ENCODE measurements around the gene RAB3D. TPM values are rescaled to one million over a fixed set of nuclear protein-coding genes. Genes with fewer than 3 reads are reported as not detected.
A peak's percentile ranks its signal among the peaks of the same experiment; 100 is the strongest.

RAB3D gene
- total RNA-seq, 1 experiment from 2014 or later: 29.4 TPM

DNA sequence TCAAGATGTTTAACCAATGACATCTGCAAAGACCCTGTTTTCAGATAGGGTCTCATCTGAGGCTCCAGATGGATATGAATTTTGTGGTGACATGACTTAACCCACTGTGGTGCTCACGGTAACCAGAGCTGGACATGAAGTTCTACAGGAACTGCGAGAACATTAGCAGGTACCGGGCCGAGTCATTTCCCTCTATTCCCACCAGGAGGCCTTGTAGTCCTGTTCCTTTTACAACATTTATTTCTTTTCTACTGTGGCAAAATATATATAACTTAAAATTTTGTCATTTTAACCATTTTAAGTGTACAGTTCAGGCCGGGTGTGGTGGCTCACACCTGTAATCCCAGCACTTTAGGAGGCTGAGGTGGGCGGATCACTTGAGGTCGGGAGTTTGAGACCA is 51.1 kb downstream of the RAB3D start:
- Histone ChIP-seq H3K4me2 (ENCODE audit: insufficient read depth, insufficient read length, low read length) (no peak overlapping the region), H4K5ac (ENCODE audit: insufficient read length, low read depth, low read length) (no peak overlapping the region), H3K27ac (ENCODE audit: insufficient read length, low read depth, low read length) (no peak overlapping the region), H2BK12ac (ENCODE audit: insufficient read length, low read depth, low read length) (no peak overlapping the region), H3K9ac (ENCODE audit: extremely low read depth, insufficient read length, low read length) (no peak overlapping the region), H3K79me2 (ENCODE audit: insufficient read depth, low read length) (no peaks in the 10 kb centered on the region), H2BK5ac (ENCODE audit: insufficient read length, low read length) (no peak overlapping the region), H3K23me2 (ENCODE audit: insufficient read length, low read depth, low read length, poor library complexity, severe bottlenecking) (no peaks in the 10 kb centered on the region), H3K14ac (ENCODE audit: insufficient read depth, low read length) (no peak overlapping the region), H3K18ac (ENCODE audit: insufficient read length, low read depth, low read length) (no peak overlapping the region), H3K79me1 (ENCODE audit: insufficient read depth, low read depth, low read length, poor library complexity, severe bottlenecking) (no peaks in the 10 kb centered on the region), H4K91ac (ENCODE audit: insufficient read length, low read depth, low read length) (no peak overlapping the region), H4K20me1 (ENCODE audit: control insufficient read depth, insufficient read depth, insufficient read length) (no peaks in the 10 kb centered on the region), H2BK15ac (ENCODE audit: low read depth, low read length) (no peak overlapping the region), H2BK20ac (ENCODE audit: low read depth, low read length, poor library complexity, severe bottlenecking) (no peak overlapping the region), H3K56ac (ENCODE audit: insufficient read length, low read depth, low read length) (no peak overlapping the region), H3K27me3 (ENCODE audit: insufficient read depth, low read length) (no peaks in the 10 kb centered on the region), H3K9me3 (ENCODE audit: control insufficient read depth, low read depth, low read length) (no peaks in the 10 kb centered on the region), H4K8ac (replicated peaks; ENCODE audit: insufficient read length, low read depth, low read length) (no peak overlapping the region), H2AK5ac (ENCODE audit: insufficient read length, low read length) (no peak overlapping the region), H3T11ph (ENCODE audit: low read length) (no peak overlapping the region), H3K4me1 (ENCODE audit: insufficient read depth, low read length) (no peaks in the 10 kb centered on the region), H2AFZ (ENCODE audit: low read length) (no peak overlapping the region), H3K4ac (ENCODE audit: low read depth, low read length) (no peak overlapping the region), H2BK120ac (ENCODE audit: low read depth, low read length, poor library complexity, severe bottlenecking) (no peak overlapping the region), H3K23ac (ENCODE audit: insufficient read length, low read depth, low read length) (no peak overlapping the region)
- Mint-ChIP-seq H3K27ac (no peak overlapping the region), H3K36me3 (ENCODE audit: insufficient read depth in 1 of 3, low read depth in 3 of 3) (no peaks in the 10 kb centered on the region; a peak in 1 of 7 replicates), H3K27me3 (ENCODE audit: low read depth) (no peaks in the 10 kb centered on the region; the same call in 1 of the 2 replicates), H3K9me3 (no peaks in the 10 kb centered on the region), H3K4me3 (no peak overlapping the region), H3K4me1 (no peaks in the 10 kb centered on the region)
- DNase-seq: no peak
- TF ChIP-seq CTCF (conservative IDR thresholded peaks at IDR 0.05): peak; percentile 53
- no CpG with 5 or more reads among the region's 7 CpGs for WGBS (ENCODE audit: extremely low coverage, insufficient read length, low lambda C conversion rate)

Data from H9 (cell line).